ENCODE results near the gene COL27A1. TPM values are rescaled to one million over a fixed set of nuclear protein-coding genes. Genes with fewer than 3 reads are reported as not detected.

Gene COL27A1
- total RNA-seq, 1 experiment from 2014 or later = 37.0 TPM

DNA sequence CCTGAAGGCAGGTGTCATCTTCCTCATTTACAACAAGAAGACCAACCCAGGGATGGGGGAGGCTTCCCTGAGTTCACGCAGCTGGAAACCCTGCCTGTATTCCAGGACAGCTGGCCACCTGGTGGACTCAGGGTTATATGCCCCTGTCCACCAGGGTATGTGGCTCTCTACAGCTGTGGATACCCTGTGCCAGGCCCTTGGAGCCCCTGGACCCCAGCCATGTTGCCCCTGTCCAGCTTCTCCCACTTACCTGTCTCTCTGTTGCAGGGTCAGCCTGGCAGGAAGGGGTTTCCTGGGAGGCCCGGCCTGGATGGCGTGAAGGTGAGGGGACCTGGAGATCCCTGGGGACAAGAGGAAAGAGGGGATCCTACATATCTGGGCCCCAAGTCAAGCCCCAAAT lies 87.9 kb downstream of the COL27A1 start:
- Histone ChIP-seq H3K4me1 (ENCODE audit: insufficient read depth, low read length, poor library complexity, severe bottlenecking) (no peaks in the 10 kb centered on the region), H3K36me3 (ENCODE audit: insufficient read depth, low read length, poor library complexity, severe bottlenecking) (no peaks in the 10 kb centered on the region), H3K9me3 (ENCODE audit: low read depth, low read length, poor library complexity, severe bottlenecking) (no peaks in the 10 kb centered on the region), H3K27me3 (replicated peaks; ENCODE audit: insufficient read depth, low read depth, low read length, poor library complexity) (no peaks in the 10 kb centered on the region), H3K27ac (ENCODE audit: low read depth, low read length, poor library complexity, severe bottlenecking) (no peak overlapping the region), H3K4me3 (ENCODE audit: low read depth, low read length, poor library complexity, severe bottlenecking) (no peak overlapping the region)
- ChIA-PET CTCF (no interaction called here), POLR2A (ENCODE audit: low non-redundant PET) (no interaction called here)
- DNase-seq (ENCODE audit: low spot score) = no peak
- intact Hi-C loops (cut with micrococcal nuclease; ENCODE audit: unreplicated experiment) = no loop called here
- TF ChIP-seq EZH2 (IDR thresholded peaks at IDR 0.05; ENCODE audit: borderline replicate concordance, low read depth, low read length, poor library complexity, severe bottlenecking) (no peak), CTCF (conservative IDR thresholded peaks at IDR 0.05; ENCODE audit: low read depth, low read length) (no peak)
- no TSS peak for BruUV-seq (replicated peaks)

DNA sequence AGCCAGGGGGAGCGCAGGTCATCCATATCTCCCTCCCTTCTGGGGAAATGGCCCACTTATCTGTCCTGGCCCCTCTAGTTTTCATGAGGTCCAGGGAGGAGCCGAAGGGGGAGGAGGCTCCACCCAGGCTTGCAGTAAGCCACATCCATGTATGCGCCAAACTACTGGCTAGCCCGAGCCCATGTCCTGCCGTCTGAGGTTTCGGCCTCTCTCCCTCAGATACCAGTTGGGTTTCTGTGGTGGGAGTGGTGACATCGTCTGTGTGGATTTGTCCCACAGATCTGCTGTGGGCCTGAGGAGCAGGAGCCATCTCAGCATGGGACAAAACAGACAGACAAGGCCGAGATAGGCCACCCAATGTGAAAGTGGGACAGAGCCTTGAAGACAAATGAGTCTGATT lies 89.2 kb downstream of the COL27A1 start:
- no peaks in the 10 kb centered on the region for H3K27me3 ChIP-seq (replicated peaks; ENCODE audit: insufficient read depth, low read depth, low read length, poor library complexity)
- H3K4me1 ChIP-seq (ENCODE audit: insufficient read depth, low read length, poor library complexity, severe bottlenecking) = peaks cover under 1% of the 10 kb centered on the region
- intact Hi-C loops (cut with micrococcal nuclease; ENCODE audit: unreplicated experiment) = no loop called here
- no peak for TF ChIP-seq CTCF (conservative IDR thresholded peaks at IDR 0.05; ENCODE audit: low read depth, low read length)
- TF ChIP-seq EZH2 (IDR thresholded peaks at IDR 0.05; ENCODE audit: borderline replicate concordance, low read depth, low read length, poor library complexity, severe bottlenecking) = no peak
- H3K36me3 ChIP-seq (ENCODE audit: insufficient read depth, low read length, poor library complexity, severe bottlenecking) = no peaks in the 10 kb centered on the region
- H3K27ac ChIP-seq (ENCODE audit: low read depth, low read length, poor library complexity, severe bottlenecking) = no peak overlapping the region
- CTCF ChIA-PET = no interaction called here
- no TSS peak for BruUV-seq (replicated peaks)
- no peak for DNase-seq (ENCODE audit: low spot score)
- no peaks in the 10 kb centered on the region for H3K9me3 ChIP-seq (ENCODE audit: low read depth, low read length, poor library complexity, severe bottlenecking)
- POLR2A ChIA-PET (ENCODE audit: low non-redundant PET) = no interaction called here
- no peak overlapping the region for H3K4me3 ChIP-seq (ENCODE audit: low read depth, low read length, poor library complexity, severe bottlenecking)

DNA sequence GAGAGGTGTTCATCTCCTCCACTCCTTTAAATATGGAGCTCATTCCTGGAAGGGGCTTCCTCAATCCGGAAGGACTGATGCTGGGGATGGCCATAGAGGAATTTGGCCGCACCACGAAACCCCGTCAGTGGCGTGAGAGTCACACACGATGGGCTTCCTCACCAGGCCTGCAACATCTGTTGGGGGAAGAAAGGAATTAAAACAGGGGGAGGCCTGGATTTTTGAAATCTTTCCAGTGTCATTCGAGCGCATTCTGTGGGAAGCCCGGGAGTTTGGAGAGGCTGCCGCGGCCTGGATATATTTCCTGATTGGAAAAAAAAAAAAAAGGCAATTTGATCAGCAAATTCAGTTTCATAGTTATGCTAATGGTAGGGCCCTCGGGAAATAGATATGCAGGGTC lies 91.2 kb downstream of the COL27A1 start:
- Histone ChIP-seq H3K27ac (ENCODE audit: low read depth, low read length, poor library complexity, severe bottlenecking) (no peak overlapping the region), H3K36me3 (ENCODE audit: insufficient read depth, low read length, poor library complexity, severe bottlenecking) (no peaks in the 10 kb centered on the region), H3K4me3 (ENCODE audit: low read depth, low read length, poor library complexity, severe bottlenecking) (no peak overlapping the region), H3K4me1 (ENCODE audit: insufficient read depth, low read length, poor library complexity, severe bottlenecking) (peaks cover 12% of the 10 kb centered on the region), H3K27me3 (replicated peaks; ENCODE audit: insufficient read depth, low read depth, low read length, poor library complexity) (no peaks in the 10 kb centered on the region), H3K9me3 (ENCODE audit: low read depth, low read length, poor library complexity, severe bottlenecking) (no peaks in the 10 kb centered on the region)
- no peak for TF ChIP-seq EZH2 (IDR thresholded peaks at IDR 0.05; ENCODE audit: borderline replicate concordance, low read depth, low read length, poor library complexity, severe bottlenecking)
- TF ChIP-seq CTCF (conservative IDR thresholded peaks at IDR 0.05; ENCODE audit: low read depth, low read length) = no peak
- BruUV-seq (replicated peaks) = no TSS peak
- POLR2A ChIA-PET (ENCODE audit: low non-redundant PET) = no interaction called here
- intact Hi-C loops (cut with micrococcal nuclease; ENCODE audit: unreplicated experiment) = no loop called here
- DNase-seq (ENCODE audit: low spot score) = no peak
- CTCF ChIA-PET = interaction anchor here (0.7 kb wide), 1 partner anchor 92 kb away, joined by 3 read pairs; no protein-coding TSS in a partner anchor

Measured in A673 (cell line).